Measurements from ENCODE around the gene AK1. TPM values are rescaled to one million over a fixed set of nuclear protein-coding genes. Genes with fewer than 3 reads are reported as not detected.

Gene AK1
- total and polyA plus RNA-seq, 2 of the 8 experiments (the other 6 are each of a cell fraction or from before 2014, with no cell fraction given) = 37.9 to 39.2 TPM

- TF ChIP-seq SP4 (IDR thresholded peaks at IDR 0.05; ENCODE audit: low read length) (no peak), CBX5 (IDR thresholded peaks at IDR 0.05; ENCODE audit: low read depth, low read length) (no peak), HDAC6 (IDR thresholded peaks at IDR 0.05; ENCODE audit: low read depth, low read length) (no peak), TAF1 (IDR thresholded peaks at IDR 0.05; ENCODE audit: low read depth, low read length) (no peak), ASH2L (IDR thresholded peaks at IDR 0.05; ENCODE audit: low read length) (no peak), CHD2 (IDR thresholded peaks at IDR 0.05; ENCODE audit: low read length) (no peak), EGR1 (IDR thresholded peaks at IDR 0.05; ENCODE audit: borderline replicate concordance, low read depth, low read length) (no peak), KDM4A (IDR thresholded peaks at IDR 0.05; ENCODE audit: low read depth, low read length, severe bottlenecking) (no peak), POLR2AphosphoS5 (IDR thresholded peaks at IDR 0.05; ENCODE audit: low read depth, low read length) (no peak), MAFK (IDR thresholded peaks at IDR 0.05; ENCODE audit: low read depth, low read length) (no peak)
Observed at GRCh38 chr9:127876026-127876763, 1.3 kb downstream of the AK1 start (continued).

Measured in H1 (cell line).